ENCODE results near the gene CDC42. TPM values are rescaled to one million over a fixed set of nuclear protein-coding genes. Genes with fewer than 3 reads are reported as not detected.

Gene CDC42
- total and polyA plus RNA-seq, 9 donors: 194 to 291 (median 235) TPM

DNA sequence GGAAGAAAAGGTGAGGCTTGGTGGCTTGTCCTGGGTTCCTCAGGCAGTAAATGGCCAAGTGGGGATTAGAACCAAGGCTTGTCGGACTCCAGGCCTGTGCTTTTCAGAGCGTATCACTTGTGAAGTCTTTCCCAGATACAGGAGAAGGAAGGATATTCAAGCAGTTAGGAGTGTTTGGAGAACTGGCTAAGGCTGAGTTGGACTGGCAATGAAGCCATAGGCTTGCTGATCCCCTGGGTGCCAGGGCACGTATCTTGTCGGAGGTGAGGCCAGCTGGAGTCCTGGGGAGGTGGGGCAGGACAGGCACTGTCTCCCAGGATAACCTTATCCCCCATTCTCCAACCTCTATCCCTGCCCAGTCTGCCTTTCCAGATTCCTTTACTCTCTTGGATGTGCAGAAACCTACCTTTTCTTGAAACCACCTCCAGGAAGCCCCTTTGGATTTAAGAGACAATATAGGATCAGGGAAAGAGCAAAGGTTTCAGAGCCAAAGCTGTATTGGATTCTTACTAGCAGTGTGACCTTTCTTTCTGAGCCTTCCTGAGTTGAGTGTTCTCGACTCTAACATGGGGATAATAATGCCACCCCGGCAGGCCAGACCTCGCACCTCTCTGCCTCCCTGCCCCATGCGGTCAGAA is 72.2 kb downstream of the CDC42 start:
- no peak overlapping the region for H3K27ac ChIP-seq (ENCODE audit: low read length)
- H3K36me3 ChIP-seq (ENCODE audit: control insufficient read depth, insufficient read depth, low read length): peaks cover 17% of the 10 kb centered on the region
- H3K4me1 ChIP-seq (ENCODE audit: control insufficient read depth, insufficient read depth, low read length): peaks cover 21% of the 10 kb centered on the region
- no peaks in the 10 kb centered on the region for H3K27me3 ChIP-seq (ENCODE audit: control insufficient read depth, insufficient read depth, low read length)
- WGBS (ENCODE audit: insufficient coverage): 83% methylated on average over 5 of the region's 8 CpGs
- H3K4me3 ChIP-seq (ENCODE audit: low read length): no peak overlapping the region
- no peaks in the 10 kb centered on the region for H3K9me3 ChIP-seq (replicated peaks; ENCODE audit: control insufficient read depth, low read depth, low read length)
- DNase-seq: no peak

DNA sequence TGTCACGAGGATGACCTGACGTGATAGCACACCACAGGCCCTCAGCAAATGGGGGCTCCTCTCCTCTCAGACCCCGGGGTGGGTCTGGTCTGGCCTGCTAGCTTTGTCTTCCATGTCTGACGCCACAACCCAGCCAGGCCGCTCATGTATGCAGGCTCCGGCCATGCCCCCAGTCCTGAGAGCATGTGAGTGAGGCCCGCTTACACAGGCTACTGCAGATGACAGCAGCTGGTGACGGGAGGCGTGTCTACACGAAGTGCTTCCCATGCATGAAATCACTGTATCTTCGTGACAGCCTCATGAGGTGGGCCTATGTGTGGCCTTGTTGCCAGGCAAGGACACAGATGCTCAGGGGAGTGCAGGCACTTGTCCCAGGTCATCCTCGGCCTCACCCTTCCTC is 74.0 kb downstream of the CDC42 start:
- H3K4me3 ChIP-seq (ENCODE audit: low read length): no peak overlapping the region

GRCh38 chr1:22127248-22127647 is 74.7 kb downstream of the CDC42 start:
- H3K9me3 ChIP-seq (replicated peaks; ENCODE audit: control insufficient read depth, low read depth, low read length): no peaks in the 10 kb centered on the region
- H3K27ac ChIP-seq (ENCODE audit: low read length): peak overlapping the region; percentile 13
- DNase-seq: no peak
- peaks cover 6% of the 10 kb centered on the region for H3K36me3 ChIP-seq (ENCODE audit: control insufficient read depth, insufficient read depth, low read length)
- 69% methylated on average over 5 of the region's 6 CpGs for WGBS (ENCODE audit: insufficient coverage)
- no peaks in the 10 kb centered on the region for H3K27me3 ChIP-seq (ENCODE audit: control insufficient read depth, insufficient read depth, low read length)
- H3K4me3 ChIP-seq (ENCODE audit: low read length): no peak overlapping the region
- H3K4me1 ChIP-seq (ENCODE audit: control insufficient read depth, insufficient read depth, low read length): peaks cover 27% of the 10 kb centered on the region

More for the DNA sequence above, 74.0 kb downstream of the CDC42 start:
- no peak for DNase-seq
- Histone ChIP-seq H3K9me3 (replicated peaks; ENCODE audit: control insufficient read depth, low read depth, low read length) (no peaks in the 10 kb centered on the region), H3K27me3 (ENCODE audit: control insufficient read depth, insufficient read depth, low read length) (no peaks in the 10 kb centered on the region), H3K4me1 (ENCODE audit: control insufficient read depth, insufficient read depth, low read length) (peaks cover 21% of the 10 kb centered on the region), H3K36me3 (ENCODE audit: control insufficient read depth, insufficient read depth, low read length) (peaks cover 6% of the 10 kb centered on the region), H3K27ac (ENCODE audit: low read length) (peak overlapping the region; percentile 29)
- 64% methylated on average over 11 of the region's 12 CpGs for WGBS (ENCODE audit: insufficient coverage)

- no peak overlapping the region for H3K4me3 ChIP-seq (ENCODE audit: low read length)
- H3K9me3 ChIP-seq (replicated peaks; ENCODE audit: control insufficient read depth, low read depth, low read length): no peaks in the 10 kb centered on the region
- H3K36me3 ChIP-seq (ENCODE audit: control insufficient read depth, insufficient read depth, low read length): peaks cover 6% of the 10 kb centered on the region
- peaks cover 32% of the 10 kb centered on the region for H3K4me1 ChIP-seq (ENCODE audit: control insufficient read depth, insufficient read depth, low read length)
- WGBS (ENCODE audit: insufficient coverage): 78% methylated on average over 1 of the region's 3 CpGs
- no peak for DNase-seq
- H3K27ac ChIP-seq (ENCODE audit: low read length): no peak overlapping the region
- no peaks in the 10 kb centered on the region for H3K27me3 ChIP-seq (ENCODE audit: control insufficient read depth, insufficient read depth, low read length)
Measured at GRCh38 chr1:22127731-22128130, 75.2 kb downstream of the CDC42 start.

DNA sequence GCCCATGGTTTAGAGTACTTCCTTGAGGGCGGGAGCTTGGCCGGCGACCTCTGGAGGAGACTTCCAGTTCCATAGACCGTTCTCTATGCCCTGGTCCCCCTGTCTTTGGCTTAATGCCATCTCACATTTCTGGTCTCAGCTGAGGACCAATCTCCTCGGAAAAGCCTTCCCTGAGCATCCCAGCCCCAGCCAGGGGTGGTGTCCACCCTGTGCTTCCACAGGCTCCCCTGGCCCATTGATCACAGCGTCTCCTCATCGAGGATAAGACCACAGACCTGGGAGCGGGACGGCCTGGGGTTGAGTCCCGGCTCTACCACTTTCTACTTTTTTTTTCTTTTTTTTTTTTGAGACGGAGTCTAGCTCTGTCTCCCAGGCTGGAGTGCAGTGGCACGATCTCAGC is 75.9 kb downstream of the CDC42 start:
- peaks cover 39% of the 10 kb centered on the region for H3K4me1 ChIP-seq (ENCODE audit: control insufficient read depth, insufficient read depth, low read length)
- WGBS (ENCODE audit: insufficient coverage): 71% methylated on average over 7 of the region's 12 CpGs
- no peak overlapping the region for H3K4me3 ChIP-seq (ENCODE audit: low read length)
- no peaks in the 10 kb centered on the region for H3K27me3 ChIP-seq (ENCODE audit: control insufficient read depth, insufficient read depth, low read length)
- H3K27ac ChIP-seq (ENCODE audit: low read length): no peak overlapping the region
- H3K9me3 ChIP-seq (replicated peaks; ENCODE audit: control insufficient read depth, low read depth, low read length): no peaks in the 10 kb centered on the region
- no peak for DNase-seq
- H3K36me3 ChIP-seq (ENCODE audit: control insufficient read depth, insufficient read depth, low read length): peaks cover 6% of the 10 kb centered on the region

- 82% methylated on average over 29 of the region's 29 CpGs for WGBS (ENCODE audit: insufficient coverage)
- no peak for DNase-seq
- peaks cover 51% of the 10 kb centered on the region for H3K4me1 ChIP-seq (ENCODE audit: control insufficient read depth, insufficient read depth, low read length)
- H3K27me3 ChIP-seq (ENCODE audit: control insufficient read depth, insufficient read depth, low read length): peaks cover 3% of the 10 kb centered on the region
- no peak overlapping the region for H3K4me3 ChIP-seq (ENCODE audit: low read length)
- H3K36me3 ChIP-seq (ENCODE audit: control insufficient read depth, insufficient read depth, low read length): peaks cover 6% of the 10 kb centered on the region
- H3K9me3 ChIP-seq (replicated peaks; ENCODE audit: control insufficient read depth, low read depth, low read length): no peaks in the 10 kb centered on the region
- no peak overlapping the region for H3K27ac ChIP-seq (ENCODE audit: low read length)
Measured at GRCh38 chr1:22129501-22130117, 77.1 kb downstream of the CDC42 start.

- WGBS (ENCODE audit: insufficient coverage): 68% methylated on average over 4 of the region's 4 CpGs
- Histone ChIP-seq H3K27me3 (ENCODE audit: control insufficient read depth, insufficient read depth, low read length) (peaks cover 10% of the 10 kb centered on the region), H3K9me3 (replicated peaks; ENCODE audit: control insufficient read depth, low read depth, low read length) (no peaks in the 10 kb centered on the region), H3K27ac (ENCODE audit: low read length) (no peak overlapping the region), H3K36me3 (ENCODE audit: control insufficient read depth, insufficient read depth, low read length) (peaks cover 6% of the 10 kb centered on the region), H3K4me1 (ENCODE audit: control insufficient read depth, insufficient read depth, low read length) (peaks cover 57% of the 10 kb centered on the region), H3K4me3 (ENCODE audit: low read length) (no peak overlapping the region)
- DNase-seq: no peak
Measured at GRCh38 chr1:22131062-22131461, 78.6 kb downstream of the CDC42 start.

- Histone ChIP-seq H3K9me3 (replicated peaks; ENCODE audit: control insufficient read depth, low read depth, low read length) (no peaks in the 10 kb centered on the region), H3K27me3 (ENCODE audit: control insufficient read depth, insufficient read depth, low read length) (peaks cover 18% of the 10 kb centered on the region), H3K36me3 (ENCODE audit: control insufficient read depth, insufficient read depth, low read length) (peaks cover 6% of the 10 kb centered on the region), H3K27ac (ENCODE audit: low read length) (peak overlapping the region; percentile 76), H3K4me1 (ENCODE audit: control insufficient read depth, insufficient read depth, low read length) (peaks cover 56% of the 10 kb centered on the region), H3K4me3 (ENCODE audit: low read length) (no peak overlapping the region)
- peak; percentile 43 for DNase-seq
- 20% methylated on average over 10 of the region's 10 CpGs for WGBS (ENCODE audit: insufficient coverage)
Measured at GRCh38 chr1:22131875-22132486, 79.5 kb downstream of the CDC42 start.

- no peak overlapping the region for H3K4me3 ChIP-seq (ENCODE audit: low read length)
- peak; percentile 71 for DNase-seq
- H3K27me3 ChIP-seq (ENCODE audit: control insufficient read depth, insufficient read depth, low read length): peaks cover 25% of the 10 kb centered on the region
- peaks cover 59% of the 10 kb centered on the region for H3K4me1 ChIP-seq (ENCODE audit: control insufficient read depth, insufficient read depth, low read length)
- H3K27ac ChIP-seq (ENCODE audit: low read length): peak overlapping the region; percentile 76
- H3K9me3 ChIP-seq (replicated peaks; ENCODE audit: control insufficient read depth, low read depth, low read length): no peaks in the 10 kb centered on the region
- H3K36me3 ChIP-seq (ENCODE audit: control insufficient read depth, insufficient read depth, low read length): peaks cover 6% of the 10 kb centered on the region
- 64% methylated on average over 14 of the region's 15 CpGs for WGBS (ENCODE audit: insufficient coverage)
Measured at GRCh38 chr1:22132517-22133235, 80.2 kb downstream of the CDC42 start.

All from muscle of leg (tissue), 11 donors.